NCI-H345 (cell line): Measurements from ENCODE around the gene SLC17A9.

Experiments
- DNase-seq: peaks from one replicate; lab custom pipeline; 2025; lab: John Stamatoyannopoulos, UW

Gene SLC17A9

GRCh38 chr20:63003546-63003945 is 51.0 kb downstream of the SLC17A9 start:
- no peak for DNase-seq

- no peak for DNase-seq
Measured at GRCh38 chr20:63004607-63005364, 52.3 kb downstream of the SLC17A9 start.

DNA sequence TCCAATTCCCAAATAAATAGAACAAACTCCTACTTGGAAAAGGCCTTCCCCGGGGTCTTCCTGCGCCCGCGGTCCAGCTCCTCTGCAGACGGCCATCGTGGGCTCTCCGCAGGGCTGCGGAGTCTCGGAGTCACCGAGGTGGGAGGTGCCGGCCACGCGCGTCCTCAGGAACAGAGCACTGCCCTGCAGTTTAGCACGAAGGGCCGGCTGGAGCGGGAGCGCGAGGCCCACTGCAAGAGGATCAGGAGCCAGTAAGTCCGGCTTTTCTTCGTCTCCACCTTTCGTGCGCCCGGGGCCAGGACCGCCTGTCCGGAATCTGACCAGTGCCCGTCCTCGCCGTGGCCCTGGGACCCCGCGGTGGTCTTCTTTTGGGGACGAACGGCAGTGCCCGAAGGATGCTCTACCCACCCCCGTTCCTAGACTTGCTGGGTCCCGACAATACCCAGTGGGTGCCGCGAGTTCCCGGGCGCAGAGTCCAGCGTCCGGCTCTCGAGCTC is 52.9 kb downstream of the SLC17A9 start:
- no peak for DNase-seq

DNA sequence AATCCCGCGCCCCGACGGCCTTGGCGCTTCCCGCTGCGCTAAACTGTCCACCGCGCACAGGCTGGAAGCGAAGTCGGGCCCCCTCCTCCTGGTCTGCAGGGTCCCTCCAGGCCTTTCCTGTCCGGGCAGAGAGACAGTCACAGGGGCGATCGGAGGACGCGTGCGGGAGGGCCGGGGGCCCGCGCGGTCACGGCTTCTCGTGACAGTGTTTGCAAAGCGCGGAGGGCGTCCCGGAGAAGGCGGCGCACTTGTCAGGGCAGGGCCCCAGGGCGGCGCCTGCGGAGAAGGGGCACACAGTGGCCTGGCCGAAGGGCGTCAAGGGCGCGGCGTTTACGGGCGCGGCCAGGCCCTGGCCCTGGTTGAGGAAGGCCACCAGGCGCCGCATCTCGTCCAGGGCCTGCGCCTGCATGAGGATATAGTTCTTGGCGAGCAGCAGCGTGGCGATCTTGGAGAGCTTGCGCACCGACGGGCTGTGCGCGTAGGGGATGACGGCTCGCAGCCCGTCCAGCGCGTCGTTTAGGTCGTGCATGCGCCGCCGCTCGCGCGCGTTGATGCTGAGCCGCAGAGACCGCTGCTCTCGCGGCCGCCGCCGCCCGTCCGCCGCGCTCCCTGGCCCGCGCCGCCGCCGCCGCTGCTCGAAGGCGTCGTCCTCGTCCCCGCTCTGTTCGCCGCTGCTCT is 53.5 kb downstream of the SLC17A9 start:
- DNase-seq, result no peak

DNA sequence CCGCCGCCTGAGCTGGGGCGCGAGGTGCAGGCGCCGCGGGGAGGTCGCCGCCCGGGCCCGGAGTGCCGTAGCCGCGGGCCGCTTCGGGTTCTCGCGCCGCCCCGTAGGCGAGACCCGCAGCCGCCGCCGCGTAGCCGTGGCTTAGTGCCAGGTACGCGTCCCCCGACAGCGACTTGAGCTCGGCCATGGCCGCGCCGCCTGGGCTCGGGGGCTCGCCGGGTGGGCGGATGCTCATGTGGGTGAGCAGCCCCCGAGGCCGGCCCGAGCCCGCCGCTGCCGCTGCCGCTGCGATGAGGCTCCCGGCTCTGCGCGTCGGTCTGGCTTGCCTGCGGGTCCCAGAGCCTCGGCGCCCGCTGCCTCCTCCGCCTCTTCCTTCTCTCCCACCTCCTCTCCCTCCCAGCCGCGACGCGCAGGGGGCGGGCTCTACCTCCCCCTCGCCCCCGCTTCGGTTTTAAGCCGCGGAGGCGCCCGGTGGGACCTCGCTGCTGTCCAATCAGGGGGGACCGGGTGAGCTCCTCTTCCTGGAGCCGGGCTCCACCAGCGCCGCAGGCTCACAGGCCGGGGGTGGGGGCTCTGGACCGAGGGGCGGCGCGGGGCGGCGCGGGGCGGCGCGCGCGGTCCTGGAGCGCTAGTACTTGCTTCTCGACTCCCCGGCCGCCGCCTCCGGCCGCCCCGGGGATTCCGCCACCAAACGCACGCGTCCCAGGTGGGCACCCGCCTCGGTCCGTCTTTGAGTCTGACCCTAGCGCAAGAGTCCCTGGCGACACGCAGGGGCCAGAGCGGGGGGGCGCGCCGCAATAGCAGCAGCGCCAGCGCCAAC is 54.2 kb downstream of the SLC17A9 start, which contains the start of gene BHLHE23:
BHLHE23 (minus strand) TSS at position 425 of the 820 bp plus-strand sequence; CDS start at position 235, 190 bp downstream.
- peak; percentile 29 for DNase-seq

- no peak for DNase-seq
Measured at GRCh38 chr20:63007360-63007645, 54.8 kb downstream of the SLC17A9 start.

DNA sequence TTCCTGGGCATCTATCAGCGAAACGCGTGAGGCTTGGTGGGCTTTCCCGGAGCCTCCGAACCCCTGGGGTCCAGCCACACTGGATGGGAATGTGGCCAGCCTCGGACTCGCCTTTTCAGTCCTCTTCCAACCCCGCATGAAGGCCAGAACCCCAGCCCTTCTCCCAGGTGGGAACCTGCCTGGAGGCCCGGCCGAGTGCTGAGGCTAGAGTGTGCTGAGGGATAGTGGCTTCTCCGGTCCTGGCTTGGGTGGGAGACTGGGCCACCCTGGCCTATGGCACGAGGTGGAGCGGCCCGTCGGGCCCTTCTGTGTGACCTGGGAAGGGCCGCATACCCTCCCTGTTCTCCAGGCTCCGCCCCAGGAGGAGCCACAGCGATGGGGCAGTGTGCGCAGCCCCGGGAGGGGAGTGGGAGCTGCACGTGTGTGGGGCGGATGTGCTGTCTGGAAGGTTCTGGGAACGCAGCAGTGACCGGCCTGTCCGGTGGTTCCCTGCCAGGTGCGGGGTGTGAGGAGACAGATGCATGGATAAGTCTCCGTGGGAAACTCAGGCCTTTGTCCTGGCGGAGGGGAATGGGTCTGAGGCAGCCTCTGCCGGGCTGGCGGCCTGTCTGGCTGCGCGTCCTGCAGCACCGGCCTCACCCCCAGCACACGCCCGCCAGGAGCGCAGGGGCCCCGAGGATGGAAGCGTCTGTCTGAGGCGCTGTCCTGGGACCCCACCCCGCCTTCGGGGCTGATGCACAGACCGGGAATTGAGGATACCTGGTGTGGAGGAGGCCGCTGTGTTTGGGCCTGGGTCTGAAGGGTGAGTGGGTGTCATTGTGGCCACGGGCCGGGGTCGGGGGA is 55.4 kb downstream of the SLC17A9 start:
- DNase-seq, result no peak

- DNase-seq, result no peak
Measured at GRCh38 chr20:63008541-63009044, 56.1 kb downstream of the SLC17A9 start.

GRCh38 chr20:63009045-63009961 is 56.8 kb downstream of the SLC17A9 start:
- DNase-seq, result peak; percentile 85

- DNase-seq, result peak; percentile 77
Measured at GRCh38 chr20:63009988-63010769, 57.7 kb downstream of the SLC17A9 start.

- DNase-seq, result peak; percentile 81
Measured at GRCh38 chr20:63011798-63012197, 59.3 kb downstream of the SLC17A9 start.

DNA sequence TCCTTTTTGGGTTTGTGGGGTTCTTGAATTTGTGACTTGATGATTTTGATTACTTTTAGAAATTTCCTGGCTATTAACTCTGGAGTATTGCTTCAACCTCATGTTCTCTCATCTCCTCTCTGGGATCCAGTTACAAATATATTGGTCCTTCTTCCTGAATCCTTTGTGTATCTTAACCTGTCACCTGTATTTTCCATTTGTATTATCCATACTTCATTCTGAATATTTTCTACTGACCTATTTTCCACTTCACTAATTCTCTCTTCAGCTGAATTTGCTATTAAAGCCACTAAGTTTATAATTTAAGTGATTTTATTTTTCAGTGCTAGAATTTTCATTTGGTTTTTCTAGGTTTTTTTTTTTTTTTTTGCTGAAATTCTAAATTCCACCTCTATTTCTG is 60.7 kb downstream of the SLC17A9 start:
- DNase-seq, result no peak

- no peak for DNase-seq
Measured at GRCh38 chr20:63014287-63014686, 61.8 kb downstream of the SLC17A9 start.

DNA sequence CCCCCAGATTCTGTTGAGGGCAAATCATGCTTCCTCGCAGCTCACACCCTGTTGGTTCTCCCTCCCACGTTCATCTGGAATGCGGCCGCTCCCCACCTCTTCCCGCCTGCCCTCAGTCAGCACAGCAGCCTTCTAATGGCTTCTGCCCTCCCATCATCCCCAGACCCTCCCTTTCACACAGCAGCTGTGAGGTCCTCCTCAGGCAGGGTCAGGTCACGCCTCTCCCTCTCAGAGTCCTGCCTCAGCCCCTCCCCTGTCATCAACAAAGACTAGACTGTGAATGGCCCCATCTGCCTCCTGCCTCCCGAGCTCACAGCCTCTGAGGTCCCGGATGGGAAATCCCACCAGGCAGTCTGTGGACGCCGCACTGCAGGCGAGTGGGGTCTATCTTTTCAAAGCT is 62.2 kb downstream of the SLC17A9 start:
- peak; percentile 24 for DNase-seq

DNA sequence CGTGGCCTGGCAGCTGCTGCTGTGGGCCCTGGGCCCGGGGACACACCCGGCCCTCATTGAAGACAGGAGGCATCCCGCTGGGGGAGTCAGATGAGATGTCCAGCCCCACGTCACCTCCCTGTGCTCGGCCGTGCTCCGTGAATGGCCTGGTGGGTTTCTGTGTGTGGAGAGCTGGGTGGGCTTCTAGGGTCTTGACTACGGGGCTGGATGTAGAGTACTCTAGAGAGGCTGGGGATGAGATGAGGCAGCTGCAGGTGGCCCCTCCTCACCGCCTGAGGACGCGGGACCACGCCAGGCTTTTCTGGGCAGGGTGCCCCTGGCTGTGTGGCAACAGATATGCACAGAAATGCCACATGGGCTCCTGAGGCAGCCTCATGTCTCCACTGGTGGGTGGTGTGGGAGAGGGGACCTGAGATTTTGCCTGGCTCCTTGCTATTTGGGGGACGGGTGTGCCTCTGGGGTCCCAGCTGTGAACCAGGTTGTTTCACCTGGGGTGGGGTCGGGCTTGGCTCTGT is 62.7 kb downstream of the SLC17A9 start:
- no peak for DNase-seq

- DNase-seq, result no peak
Measured at GRCh38 chr20:63015662-63016361, 63.3 kb downstream of the SLC17A9 start.

DNA sequence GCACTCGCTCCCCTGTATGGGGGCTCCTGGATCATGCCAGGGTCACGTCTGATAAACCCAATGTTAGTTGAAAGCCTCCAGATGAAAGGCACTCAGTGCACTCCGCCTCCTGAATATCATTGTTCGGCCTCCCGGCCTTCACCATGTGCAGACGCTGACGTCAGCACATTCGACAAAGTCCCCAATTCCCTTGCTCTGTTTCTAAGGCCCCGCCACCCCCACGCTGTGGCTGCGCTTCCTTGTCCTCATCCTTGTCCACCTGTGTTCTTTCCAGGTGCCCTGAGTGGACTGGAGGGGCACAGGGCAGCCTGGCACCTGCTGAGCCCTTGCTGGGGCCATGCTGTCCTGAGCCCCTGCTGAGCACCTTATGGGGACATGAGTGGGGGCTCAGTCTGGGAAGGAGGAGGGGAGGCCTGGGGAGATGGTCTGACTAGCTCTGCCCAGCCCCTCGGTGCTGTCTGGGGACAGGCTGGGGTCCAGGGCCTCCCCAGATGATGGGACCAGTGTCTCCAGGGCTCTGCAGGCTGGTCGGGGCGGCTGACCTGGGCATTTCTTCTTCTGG is 64.1 kb downstream of the SLC17A9 start:
- DNase-seq, result no peak

GRCh38 chr20:63017076-63017825 is 64.7 kb downstream of the SLC17A9 start:
- DNase-seq, result no peak
